GM21360 (cell line): ENCODE measurements around the gene ACACA.
"Not testable (repeated sequence)": the region's sequence is repeated elsewhere in the genome, so short reads cannot be mapped to it uniquely, and the experiment has no call there.

ENCODE experiments used
- ATAC-seq: cut with Tn5 transposase; IDR thresholded peaks from one replicate; pipeline ENCODE4 v1.9.1; 2021; ENCODE audit warnings: mild to moderate bottlenecking, moderate library complexity; ENCODE audit not compliant: unreplicated experiment

The ACACA gene

DNA sequence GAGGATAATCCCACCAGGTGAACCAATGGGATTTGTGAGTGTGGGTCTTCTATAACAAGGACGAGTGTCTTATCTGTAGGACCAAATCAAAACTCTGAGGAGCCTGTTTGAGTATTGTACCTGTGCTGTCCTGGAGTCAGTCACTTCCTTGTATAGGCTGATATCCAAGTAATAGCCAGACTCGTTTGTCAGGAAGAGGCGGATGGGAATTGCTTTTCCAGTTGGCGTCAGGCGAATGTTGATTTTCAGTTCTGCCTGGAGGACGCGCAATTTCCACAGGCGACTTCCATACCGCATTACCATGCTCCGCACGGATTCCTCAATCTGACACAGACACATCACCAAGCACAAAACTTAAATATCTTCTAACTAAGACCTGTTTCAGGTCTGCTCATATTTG is 218.5 kb downstream of the ACACA start:
- no peak for ATAC-seq

DNA sequence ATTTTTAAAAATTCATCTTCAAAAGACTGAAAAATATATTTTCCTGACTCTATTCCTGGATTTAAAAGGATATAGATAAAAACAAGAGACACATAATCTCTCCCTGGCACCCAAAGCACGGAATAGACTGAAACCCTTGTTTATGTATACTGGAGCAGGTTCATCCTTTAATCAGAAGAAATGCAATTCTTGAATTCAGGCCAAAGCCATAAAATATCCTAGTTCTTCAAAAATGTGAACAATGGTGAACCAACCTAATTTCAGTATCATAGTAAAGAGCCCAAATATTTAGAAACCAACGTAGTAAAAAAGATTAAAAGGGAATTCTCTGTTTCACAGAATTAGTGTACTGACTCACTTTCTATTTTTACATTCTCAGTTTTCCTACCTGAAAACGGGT is 219.4 kb downstream of the ACACA start:
- no peak for ATAC-seq

DNA sequence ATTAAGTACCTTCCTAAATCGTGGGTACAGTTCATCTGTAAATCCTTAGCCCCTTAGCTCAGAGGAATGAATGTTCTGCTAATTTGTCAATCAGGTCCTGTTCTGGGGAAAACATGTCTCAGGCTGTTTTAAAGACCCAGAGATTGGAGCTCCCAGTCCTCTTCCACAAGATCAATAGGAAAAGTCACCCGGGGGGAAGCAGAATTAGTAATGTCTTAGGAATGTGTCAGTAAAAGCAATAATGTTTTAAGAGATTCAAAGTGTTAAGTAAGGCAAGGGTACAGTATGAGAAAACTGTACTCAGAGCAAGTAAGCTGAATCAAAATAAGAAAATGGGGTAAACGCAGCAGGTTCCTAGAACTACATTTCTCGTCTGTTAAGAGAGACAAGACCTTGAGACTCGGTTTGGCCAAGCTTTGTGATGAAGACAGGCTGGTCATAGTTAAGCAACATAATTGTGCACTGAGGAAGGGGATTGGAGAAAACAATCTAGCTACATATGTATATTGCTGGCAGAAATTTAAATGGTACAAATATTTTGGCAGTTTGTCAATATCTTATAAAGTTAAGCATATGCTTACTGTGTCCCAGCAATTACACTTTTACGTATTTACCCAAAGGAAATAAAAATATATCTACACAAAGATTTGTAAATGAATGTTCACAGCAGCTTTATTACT is 223.7 kb downstream of the ACACA start:
- no peak for ATAC-seq

DNA sequence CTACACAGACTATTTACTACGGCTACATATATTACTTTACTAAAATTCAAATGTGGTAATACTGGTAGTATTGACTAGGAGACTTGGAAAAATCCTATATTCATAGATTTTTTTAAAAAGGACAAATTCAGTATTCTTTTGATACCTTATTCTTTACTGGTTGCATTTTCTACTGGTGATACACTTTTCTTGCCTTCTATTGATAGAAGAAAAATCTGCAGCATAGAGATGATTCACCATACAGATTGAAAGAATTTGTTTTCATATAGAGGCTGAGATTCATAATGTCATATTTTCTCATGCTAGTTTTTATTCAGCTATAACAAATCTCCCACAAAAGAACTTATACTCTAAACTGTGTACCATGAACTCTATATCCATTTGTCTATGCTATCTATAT is 226.3 kb downstream of the ACACA start:
- no peak for ATAC-seq

DNA sequence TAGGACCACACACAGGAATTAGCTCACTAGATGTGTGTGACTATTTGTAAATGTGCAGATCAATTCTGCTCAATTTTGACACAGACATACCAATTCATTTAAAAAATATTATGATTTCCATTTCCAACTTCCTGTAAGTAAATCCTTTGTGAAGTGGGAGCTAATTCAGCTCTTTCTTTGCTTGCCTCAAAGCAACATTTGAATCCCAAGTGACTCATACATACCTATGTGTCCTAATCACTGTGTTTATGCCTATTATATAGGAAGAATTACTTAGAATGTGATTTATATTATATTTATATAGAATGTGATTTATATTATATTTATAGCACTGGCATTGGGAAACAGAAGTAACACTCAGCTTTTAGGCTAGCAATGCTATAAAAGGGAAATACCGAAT is 226.7 kb downstream of the ACACA start:
- ATAC-seq = no peak

DNA sequence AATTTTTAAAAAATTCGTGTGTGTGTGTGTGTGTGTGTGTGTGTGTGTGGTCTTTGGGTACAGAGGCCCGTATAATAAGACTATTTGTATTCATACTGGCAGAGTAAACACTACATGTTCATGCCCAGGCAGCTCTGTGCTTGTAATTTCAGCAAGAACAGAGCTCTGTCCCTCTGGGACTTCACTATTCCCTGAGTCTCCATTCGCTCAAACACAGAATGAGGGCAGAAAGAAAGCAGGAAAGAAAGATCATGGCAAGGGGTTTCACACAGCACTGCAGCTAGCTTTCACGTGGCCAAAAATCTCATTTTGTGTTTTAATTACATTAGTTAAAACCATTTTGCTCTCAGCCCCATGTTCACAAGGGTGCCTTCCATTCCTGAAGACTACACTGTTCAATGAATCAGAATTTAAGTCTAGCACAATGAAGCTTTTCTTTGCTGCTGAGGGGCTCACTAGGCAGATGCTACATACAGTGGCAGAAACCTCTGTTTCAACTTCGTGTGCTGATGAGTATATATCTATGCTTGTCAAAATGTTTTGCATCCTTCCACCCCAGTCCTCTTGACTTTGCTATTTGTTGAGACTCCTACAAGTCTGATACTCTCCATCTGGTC is 229.3 kb downstream of the ACACA start:
- ATAC-seq = no peak

DNA sequence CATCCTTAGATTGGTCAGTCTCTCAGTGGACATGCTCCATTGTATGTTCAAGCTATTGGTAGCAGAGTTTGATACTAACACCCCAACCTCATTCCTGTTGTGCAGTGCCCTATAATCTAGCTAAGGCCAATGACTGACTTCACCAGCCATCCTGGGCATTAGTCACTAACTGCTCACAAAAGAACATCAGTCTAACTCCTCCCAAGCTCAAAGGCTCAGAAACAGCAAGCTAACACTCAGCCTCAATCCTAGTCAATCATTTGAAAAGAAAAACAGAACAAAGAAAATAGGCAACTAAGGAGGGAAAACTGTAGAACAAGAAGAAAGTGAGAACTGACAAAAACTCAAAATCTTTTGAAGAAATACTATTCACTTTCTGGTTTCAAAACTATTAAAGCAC is 229.9 kb downstream of the ACACA start:
- no peak for ATAC-seq

DNA sequence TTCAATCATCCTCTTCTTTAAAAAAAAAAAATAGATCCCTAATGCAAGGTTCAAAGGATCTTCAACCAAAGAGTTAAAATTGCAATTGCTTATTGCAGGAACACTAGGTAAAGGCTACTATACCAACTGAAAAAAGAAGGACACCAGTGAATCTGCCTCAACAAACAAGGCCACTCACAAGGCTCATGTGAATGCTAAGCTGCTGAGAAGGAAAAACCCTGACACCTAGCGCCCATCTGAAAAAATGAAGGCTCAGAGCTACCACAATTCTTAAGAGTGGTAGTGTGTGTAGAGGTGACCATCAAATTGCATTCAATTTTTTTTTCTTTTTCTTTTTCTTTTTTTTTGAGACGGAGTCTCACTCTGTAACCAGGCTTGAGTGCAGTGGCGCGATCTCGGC is 232.4 kb downstream of the ACACA start:
- no peak for ATAC-seq

DNA sequence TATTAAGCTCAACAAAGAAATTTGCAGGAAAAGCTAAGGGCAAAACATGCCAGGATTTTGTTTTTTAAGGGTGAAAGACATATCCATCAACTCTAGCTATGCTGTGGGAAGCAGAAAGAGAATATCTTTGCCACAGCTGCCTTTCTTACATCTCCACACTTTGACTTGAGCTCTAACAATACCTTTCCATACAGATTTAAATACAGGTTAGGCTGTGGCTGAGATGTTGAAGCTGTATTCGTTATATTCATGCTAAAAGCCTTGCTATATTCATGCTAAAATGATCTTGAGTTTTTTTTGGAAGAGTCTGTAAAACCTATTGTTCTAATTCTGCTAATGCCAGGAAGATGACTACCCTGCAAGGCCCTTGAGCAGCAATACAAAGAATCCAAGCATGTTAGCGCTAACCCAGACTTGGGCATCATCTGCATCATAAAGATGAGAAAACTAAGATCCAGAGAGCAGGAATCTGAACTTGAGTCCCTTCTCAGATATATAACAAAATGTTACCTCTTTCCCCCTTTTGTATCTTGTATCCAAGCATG is 235.7 kb downstream of the ACACA start:
- no peak for ATAC-seq

DNA sequence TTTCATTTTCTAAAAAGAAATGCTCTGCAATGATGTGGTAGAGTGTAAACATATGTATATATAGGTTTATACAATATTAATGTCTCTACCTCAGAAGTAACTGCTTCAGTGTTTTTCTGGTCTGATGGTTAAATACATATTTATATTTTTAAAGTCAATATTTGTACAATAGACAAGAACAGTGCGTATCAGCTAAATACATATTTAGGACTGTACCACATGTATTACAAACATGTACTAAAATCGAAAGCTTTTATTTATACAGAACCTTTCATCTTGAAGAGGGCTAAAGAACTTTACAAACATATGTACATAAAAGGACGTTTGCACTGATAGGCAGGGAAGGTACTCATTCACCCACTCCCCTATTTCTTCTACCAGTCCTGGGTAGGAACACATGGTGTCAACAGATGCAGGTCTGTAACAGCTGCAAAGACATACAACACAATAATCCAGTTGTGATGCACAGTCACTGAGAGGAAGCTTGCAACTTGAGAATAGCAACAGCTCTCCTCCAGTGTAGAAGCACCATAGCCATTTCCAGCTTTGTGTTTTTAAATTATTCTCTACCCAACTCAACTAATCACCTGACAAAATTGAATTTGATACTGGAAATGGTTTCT is 237.8 kb downstream of the ACACA start:
- no peak for ATAC-seq

DNA sequence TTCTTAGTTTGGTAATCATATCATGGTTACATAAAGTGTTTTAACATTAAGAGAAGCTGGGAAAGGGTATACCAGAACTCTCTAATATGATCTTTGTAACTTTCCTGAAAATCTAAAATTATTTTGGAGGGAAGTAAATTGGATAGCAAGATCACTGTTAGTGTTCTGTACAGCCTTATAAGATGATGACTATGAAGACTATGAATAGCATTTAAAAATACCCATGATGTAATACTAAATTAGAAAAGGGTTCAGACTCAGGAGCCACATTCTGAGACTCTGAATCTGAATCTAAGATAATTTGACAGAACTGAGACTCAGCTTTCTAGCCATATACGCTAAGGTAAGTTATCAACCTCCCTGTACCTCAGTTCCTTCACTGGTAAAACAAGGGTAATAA is 238.9 kb downstream of the ACACA start:
- no peak for ATAC-seq

DNA sequence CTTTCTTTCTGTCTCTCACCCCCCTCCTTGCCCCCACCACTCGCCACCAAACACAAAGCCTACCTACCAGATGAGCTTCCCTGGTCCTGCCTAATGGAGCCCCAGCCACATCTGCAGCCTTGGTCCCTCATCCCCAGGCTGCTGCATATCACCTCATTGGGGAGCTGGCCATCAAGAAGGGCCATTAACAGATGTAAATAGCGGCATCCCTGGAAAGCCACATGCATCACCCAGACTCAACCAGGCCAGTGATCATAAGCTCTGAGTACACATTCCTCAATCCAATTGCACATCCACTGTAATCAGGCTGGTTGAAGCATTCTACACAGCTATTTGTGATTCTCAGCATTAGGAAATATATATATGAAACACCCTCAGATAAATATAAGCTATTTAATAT is 242.6 kb downstream of the ACACA start:
- ATAC-seq = no peak

DNA sequence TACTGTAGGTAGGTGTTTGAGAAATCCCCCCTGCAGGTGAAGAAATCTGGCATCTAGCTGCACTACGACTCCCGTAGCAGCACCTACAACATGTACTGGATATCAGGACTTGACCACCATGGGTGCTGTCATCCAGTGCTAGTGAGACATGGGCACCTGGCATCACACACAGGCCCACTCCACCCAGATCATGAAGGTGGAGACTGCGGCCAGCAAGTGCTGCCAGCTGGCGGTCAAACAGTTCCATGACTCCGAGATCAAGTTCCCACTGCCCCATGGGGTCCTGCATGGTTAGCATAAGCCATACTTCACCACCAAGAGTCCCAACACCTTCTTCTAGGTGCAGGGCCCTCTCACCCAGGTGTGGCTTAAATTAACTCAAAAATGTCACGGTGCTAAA is 243.8 kb downstream of the ACACA start:
- ATAC-seq = no peak

DNA sequence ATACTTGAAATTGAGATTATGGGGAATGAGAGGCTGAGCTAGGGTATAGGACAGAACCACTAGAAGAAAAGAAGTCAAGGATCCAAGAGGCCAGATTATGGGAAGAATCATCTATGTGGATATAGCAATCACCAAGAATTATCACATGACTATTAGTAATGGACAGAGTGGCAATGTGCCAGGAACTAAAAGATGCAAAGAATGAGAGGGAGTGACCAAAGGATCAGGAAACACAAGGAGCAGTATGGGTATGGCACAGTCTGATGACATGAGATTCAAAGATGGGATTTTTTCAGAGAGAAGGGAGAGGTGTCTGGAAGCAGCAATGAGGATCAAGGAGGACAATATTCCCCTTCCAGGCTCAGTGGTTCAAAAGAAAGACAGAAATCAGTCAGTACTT is 245.7 kb downstream of the ACACA start:
- ATAC-seq = no peak

DNA sequence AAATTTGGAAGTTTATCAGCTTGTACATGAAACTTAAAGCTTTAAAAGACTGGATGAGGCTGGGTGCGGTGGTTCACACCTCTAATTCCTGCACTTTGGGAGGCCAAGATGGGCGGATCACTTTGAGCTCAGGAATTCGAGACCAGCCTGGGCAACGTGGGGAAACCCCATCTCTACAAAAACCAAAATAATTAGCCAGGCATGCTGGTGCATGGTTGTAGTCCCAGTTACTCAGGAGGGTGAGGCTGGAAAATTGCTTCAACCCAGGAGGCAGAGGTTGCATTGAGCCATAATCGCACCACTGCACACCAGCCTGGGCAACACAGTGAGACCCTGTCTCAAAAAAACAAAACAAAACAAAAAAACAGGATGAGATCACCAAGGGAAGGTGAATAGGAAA is 248.3 kb downstream of the ACACA start:
- ATAC-seq = no peak

DNA sequence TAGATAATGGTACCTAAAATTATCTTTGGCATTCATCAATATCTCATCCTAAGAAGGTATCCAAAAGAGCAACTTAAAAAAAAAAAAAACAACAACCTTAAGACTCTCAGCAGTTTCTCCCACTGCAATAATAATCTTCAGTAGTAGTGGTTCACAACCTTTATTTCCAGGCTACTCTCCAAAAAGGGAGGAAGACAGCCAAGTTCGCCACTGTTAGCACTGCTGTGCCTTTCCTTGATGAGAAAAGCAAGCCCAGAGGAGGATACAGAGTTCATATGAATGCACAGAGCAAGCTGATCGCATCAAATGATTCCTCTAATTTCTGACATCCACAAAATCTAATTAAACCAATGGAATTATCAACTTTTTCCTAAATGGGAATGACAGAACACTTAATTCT is 258.5 kb downstream of the ACACA start:
- ATAC-seq = no peak

DNA sequence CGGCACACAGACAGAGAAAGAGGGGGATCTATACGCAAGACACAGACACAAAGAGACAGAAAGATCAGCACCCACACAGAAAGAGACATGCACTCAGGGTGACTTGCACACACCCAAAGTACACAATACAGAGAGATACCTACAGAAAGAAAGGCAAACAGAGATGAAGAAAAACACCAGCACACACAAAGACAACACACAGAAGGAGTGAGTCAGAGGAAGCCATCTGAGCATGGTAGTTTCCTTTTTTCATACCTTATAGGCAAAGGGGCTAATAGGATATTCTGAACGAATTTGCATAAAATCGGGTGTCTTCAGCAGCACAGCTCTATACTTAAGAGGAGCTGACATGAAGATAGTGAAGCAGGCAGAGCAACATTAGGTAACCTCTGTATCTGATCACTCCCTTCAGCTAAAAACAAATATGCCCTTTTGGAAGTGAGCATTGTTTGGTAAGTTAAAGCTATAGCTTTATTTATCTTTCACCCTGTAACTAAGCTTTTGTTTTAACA is 259.3 kb downstream of the ACACA start:
- ATAC-seq = peak; percentile 85

DNA sequence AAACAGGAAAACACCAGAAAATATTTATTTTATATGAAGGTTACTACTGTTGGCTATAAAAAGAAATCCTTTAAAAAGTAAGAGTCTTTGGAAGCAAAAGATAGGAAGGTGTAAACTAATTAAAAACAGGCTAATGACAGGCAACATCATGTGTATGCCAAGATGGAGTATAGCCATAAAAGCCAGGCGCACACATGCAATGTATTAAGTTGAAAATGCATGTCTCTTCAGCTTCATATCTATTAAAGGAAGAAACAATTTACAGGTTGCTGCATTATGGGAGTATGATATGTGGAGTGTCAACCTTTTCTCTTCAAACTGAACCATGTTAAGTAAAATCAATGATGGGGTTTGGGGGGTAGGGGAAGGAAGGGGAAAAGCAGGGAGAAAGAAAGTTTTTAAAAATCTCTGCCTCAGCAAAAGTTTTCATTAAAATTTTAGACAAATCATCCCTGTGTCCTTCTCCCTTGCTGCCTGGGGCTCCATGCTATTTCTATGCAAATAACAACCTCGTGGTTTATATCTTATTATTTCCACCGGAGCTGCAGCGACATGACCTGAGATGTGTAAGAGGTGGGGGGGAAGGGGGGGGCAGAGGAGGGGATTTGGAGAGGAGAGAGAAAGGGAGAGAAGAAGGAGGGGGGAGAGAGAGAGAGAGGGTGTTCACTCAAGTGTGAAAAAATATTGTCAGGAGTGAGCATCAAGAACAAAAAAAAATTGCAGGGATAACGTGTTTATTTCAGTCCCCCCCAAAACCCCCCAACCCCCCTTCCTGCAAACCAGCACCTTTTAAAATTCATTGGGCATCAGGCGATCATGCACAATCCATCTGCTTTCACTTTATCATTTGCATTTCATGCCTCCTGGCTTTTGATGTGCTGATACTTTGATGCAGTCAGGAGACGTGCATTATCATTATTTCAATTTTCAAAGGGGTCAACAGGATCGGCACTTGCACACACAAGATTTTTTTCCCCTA is 260.3 kb downstream of the ACACA start:
- no peak for ATAC-seq

DNA sequence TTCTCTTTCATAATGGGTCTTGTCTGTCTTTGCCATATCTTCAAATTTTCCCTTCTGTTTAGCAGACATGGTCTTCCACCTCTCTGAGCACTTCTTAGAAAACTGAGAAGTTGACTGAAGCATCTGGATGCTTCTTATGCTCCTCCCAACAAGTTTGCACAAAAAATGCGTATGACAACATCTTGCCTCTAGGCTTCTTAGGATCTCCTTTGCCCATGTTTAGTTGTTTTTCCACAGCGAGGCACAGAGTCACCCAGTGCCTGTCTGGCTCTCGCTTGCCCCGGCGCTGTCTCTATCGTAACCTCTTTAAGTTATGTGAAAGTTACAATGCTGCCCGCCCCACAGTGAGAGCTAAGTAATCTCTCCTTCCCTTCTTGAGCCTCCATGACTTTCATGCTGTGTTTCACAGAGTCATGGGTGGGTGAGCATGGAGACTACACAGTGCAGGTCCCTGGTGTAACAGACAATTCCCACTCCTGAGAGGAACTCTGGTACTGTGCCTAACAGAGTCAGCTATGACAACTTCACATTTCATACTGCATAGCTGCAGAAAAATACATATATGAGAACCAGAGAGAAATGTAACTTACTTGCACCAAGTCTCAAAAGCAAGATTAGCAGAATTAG is 262.4 kb downstream of the ACACA start:
- no peak for ATAC-seq

DNA sequence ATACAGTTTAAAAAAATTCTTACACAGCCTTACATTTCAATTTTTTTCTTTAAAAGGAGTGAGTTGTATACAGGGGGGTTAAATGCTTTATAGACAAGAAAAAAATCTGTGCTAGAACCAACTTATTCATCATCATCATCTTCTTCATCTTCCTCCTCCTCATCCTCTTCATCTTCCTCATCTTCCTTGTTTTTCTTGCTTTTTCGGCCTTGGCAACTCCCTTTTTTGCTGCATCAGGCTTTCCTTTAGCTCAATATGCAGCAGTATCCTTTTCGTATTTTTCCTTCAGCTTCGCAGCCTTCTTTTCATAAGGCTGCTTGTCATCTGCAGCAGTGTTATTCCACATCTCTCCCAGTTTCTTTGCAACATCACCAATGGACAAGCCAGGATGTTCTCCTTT is 263.1 kb downstream of the ACACA start:
- ATAC-seq = not testable (repeated sequence)
